Activated CD4-positive, CD25-positive, alpha-beta regulatory T cell treated with anti-CD3 and anti-CD28 coated beads, Interleukin-2, amount 50 U/mL, for 16 hours (primary cell): ENCODE measurements around the gene GPRIN3.
"Not testable (repeated sequence)": the region's sequence is repeated elsewhere in the genome, so short reads cannot be mapped to it uniquely, and the experiment has no call there.

Experiments
- DNase-seq: peaks from one replicate; pipeline ENCODE4 v3.0.0-alpha.2; 2020; ENCODE audit warnings: low read depth, low spot score

The GPRIN3 gene

GRCh38 chr4:89257376-89257775 is 50.2 kb downstream of the GPRIN3 start:
- no peak for DNase-seq

- no peak for DNase-seq
These were observed 51.3 kb downstream of the GPRIN3 start for GRCh38 chr4:89256203-89256800.

- DNase-seq = peak; percentile 26
These were observed 52.8 kb downstream of the GPRIN3 start for GRCh38 chr4:89254847-89255246.

- DNase-seq = not testable (repeated sequence)
These were observed 53.3 kb downstream of the GPRIN3 start for GRCh38 chr4:89254347-89254746.

- no peak for DNase-seq
These were observed 53.7 kb downstream of the GPRIN3 start for GRCh38 chr4:89253935-89254334.

GRCh38 chr4:89253311-89253710 is 54.3 kb downstream of the GPRIN3 start:
- DNase-seq = no peak

- DNase-seq = no peak
These were observed 56.2 kb downstream of the GPRIN3 start for GRCh38 chr4:89251396-89251795.

GRCh38 chr4:89249716-89250361 is 57.8 kb downstream of the GPRIN3 start:
- no peak for DNase-seq

GRCh38 chr4:89249313-89249712 is 58.3 kb downstream of the GPRIN3 start:
- DNase-seq = no peak

GRCh38 chr4:89248879-89249281 is 58.7 kb downstream of the GPRIN3 start:
- DNase-seq = no peak

GRCh38 chr4:89247951-89248350 is 59.6 kb downstream of the GPRIN3 start:
- no peak for DNase-seq

- DNase-seq = no peak
These were observed 62.1 kb downstream of the GPRIN3 start for GRCh38 chr4:89245459-89245858.

- no peak for DNase-seq
These were observed 63.8 kb downstream of the GPRIN3 start for GRCh38 chr4:89243733-89244252.

GRCh38 chr4:89242864-89243732 is 64.5 kb downstream of the GPRIN3 start:
- no peak for DNase-seq

- DNase-seq = no peak
These were observed 65.4 kb downstream of the GPRIN3 start for GRCh38 chr4:89242216-89242615.

GRCh38 chr4:89230271-89230670 is 77.3 kb downstream of the GPRIN3 start:
- no peak for DNase-seq

- peak; percentile 63 for DNase-seq
These were observed 80.7 kb downstream of the GPRIN3 start for GRCh38 chr4:89226665-89227574.

- no peak for DNase-seq
These were observed 85.4 kb downstream of the GPRIN3 start for GRCh38 chr4:89222170-89222569.

- DNase-seq = no peak
These were observed 86.3 kb downstream of the GPRIN3 start for GRCh38 chr4:89221167-89221867.

- no peak for DNase-seq
These were observed 89.0 kb downstream of the GPRIN3 start for GRCh38 chr4:89218587-89218986.

GRCh38 chr4:89217604-89218003 is 90.0 kb downstream of the GPRIN3 start:
- no peak for DNase-seq
